Activated naive CD8-positive, alpha-beta T cell treated with anti-CD3 and anti-CD28 coated beads, Interleukin-2, amount 10 ng/mL, durations not matched to agents 7 days and 5 days (primary cell): ENCODE measurements around the gene TRIP11. TPM values are rescaled to one million over a fixed set of nuclear protein-coding genes. Genes with fewer than 3 reads are reported as not detected.

Experiments used
- ATAC-seq: fragments of 150-1000 bp; cut with Tn5 transposase; one replicate; pipeline ENCODE4 v1.10.0; 2021; ENCODE audit warnings: low read depth, moderate library complexity
- POLR2A ChIA-PET: fragments of 350-600 bp; sonication (Branson Sonifier 250); formaldehyde crosslinking; loops from one replicate; lab custom pipeline; 2021; ENCODE audit warnings: antibody characterized with exemption; lab: Charles Lee
- DNase-seq: peaks from one replicate; pipeline ENCODE4 v3.0.0; 2021
- H3K27ac Mint-ChIP-seq: one replicate; pipeline ENCODE4 v1.8.0; 2022; ENCODE audit warnings: mild to moderate bottlenecking, mixed read lengths
- H3K27me3 Mint-ChIP-seq: one replicate; pipeline ENCODE4 v1.8.0; 2022; ENCODE audit warnings: mild to moderate bottlenecking, moderate library complexity, mixed read lengths
- H3K36me3 Mint-ChIP-seq: one replicate; pipeline ENCODE4 v1.8.0; 2021; ENCODE audit warnings: mild to moderate bottlenecking, mixed read lengths
- H3K4me1 Mint-ChIP-seq: one replicate; pipeline ENCODE4 v1.8.0; 2021; ENCODE audit warnings: mixed read lengths
- H3K4me3 Mint-ChIP-seq: one replicate; pipeline ENCODE4 v1.8.0; 2022; ENCODE audit warnings: mild to moderate bottlenecking, moderate library complexity, mixed read lengths
- H3K9me3 Mint-ChIP-seq: one replicate; pipeline ENCODE4 v1.8.0; 2021; ENCODE audit warnings: mixed read lengths
- total RNA-seq, 2 experiments: library from RNA; stranded (reverse); gene quantifications; one replicate each; pipeline ENCODE4 v1.2.3, GENCODE V29; 2021

TRIP11 gene
- total RNA-seq, 2 experiments from 2014 or later = 47.9 to 49.7 TPM

DNA sequence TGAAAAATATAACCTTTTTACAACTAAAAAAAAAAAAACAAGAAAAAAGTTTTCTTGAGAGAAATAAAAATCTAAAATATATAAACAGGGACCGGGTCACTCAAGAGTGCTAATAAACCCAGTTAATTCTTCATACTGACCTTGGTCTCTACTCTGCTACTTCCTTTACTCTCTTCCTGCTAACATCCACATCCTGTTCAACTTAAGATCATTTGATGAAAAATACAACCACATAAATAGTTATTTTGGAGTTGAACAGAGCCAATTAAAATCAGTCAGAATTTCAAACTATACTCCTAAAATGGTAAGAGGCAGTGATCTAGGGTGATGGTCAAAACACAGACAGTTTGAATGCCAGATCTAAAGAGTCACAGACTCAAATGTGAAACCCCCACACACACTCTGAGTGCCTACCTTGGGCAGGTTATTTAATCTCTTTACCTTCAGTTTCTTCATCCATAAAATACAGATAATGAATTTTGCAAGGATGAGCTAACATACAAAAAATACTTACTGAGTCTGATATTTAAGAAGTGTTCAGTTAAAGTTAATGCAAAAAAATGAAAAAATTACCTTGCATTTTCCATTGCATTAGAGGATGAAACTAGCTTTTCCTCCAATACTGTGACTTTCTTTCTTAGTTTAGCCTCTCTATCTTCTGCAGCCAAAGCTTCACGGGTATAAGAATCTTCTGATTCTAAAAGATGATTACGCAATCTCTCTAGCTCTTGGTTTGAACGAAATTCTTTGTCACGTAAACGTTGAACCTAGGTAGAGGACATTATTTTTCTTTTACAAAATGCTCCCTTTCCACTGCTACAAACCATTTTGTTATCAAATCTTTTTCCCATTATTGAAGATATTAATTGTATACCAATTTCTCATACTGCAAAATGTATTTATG lies 40.9 kb downstream of the TRIP11 start:
- POLR2A ChIA-PET = interaction anchor here (1.5 kb wide), 1 partner anchor 41 kb away, joined by 3 read pairs; the partner anchor contains the start of gene TRIP11
- Mint-ChIP-seq H3K27ac (peak overlapping the region; percentile 85), H3K4me1 (peaks cover 30% of the 10 kb centered on the region), H3K9me3 (no peaks in the 10 kb centered on the region), H3K4me3 (peak overlapping the region; percentile 77), H3K27me3 (no peaks in the 10 kb centered on the region), H3K36me3 (peaks cover 26% of the 10 kb centered on the region)
- ATAC-seq (peak; percentile 76), DNase-seq (no peak)

DNA sequence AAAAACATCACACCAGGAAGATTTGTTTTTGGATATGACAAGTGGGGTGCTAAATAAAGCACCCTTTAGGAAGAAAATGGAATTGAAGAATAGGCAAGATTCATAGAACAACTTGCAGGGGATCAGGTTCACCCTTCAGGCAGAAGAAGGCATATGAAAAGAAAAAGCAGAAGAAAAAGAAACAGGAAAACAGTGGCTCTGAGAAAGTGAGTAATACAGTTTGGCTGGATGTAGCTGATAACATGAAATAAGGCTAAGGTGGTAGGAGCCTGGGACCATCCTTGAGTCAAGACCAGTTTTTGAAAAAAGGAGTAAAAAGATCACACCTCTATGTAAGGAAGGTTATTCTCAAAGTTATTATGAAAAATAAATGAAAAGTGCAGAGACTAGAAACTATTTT lies 42.4 kb downstream of the TRIP11 start:
- POLR2A ChIA-PET = interaction anchor here (1.2 to 1.7 kb wide), 2 partner anchors 29 to 42 kb away, joined by 4 to 13 read pairs; partner anchors contain the start of gene TRIP11
- peak overlapping the region; percentile 26 for H3K4me3 Mint-ChIP-seq

DNA sequence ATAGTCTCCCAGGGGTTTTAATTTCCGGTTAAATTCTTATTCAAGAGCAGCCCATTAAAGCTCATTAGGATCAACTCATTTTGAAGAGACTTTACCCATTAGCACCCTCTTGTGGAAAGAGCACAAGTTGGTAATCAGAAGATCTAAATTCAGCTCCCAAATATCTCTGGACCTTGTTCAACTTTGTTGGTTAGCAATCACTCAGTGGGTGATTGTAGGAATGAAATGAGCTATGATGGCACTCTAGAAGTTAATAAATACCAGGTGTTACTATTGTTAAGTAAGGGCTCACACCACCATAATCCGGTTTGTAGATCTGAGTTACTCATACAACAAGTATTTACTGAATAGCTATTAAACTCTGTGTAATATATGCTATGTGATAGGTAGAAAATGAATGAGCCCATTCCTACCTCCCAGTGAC lies 42.9 kb downstream of the TRIP11 start:
- no peak for DNase-seq
- H3K27me3 Mint-ChIP-seq = no peaks in the 10 kb centered on the region
- no peaks in the 10 kb centered on the region for H3K9me3 Mint-ChIP-seq
- H3K4me3 Mint-ChIP-seq = no peak overlapping the region
- POLR2A ChIA-PET = interaction anchor here (0.6 to 1.7 kb wide), 3 partner anchors 24 to 43 kb away, joined by 4 to 13 read pairs (median 6); partner anchors contain the start of gene TRIP11
- ATAC-seq = peak; percentile 32
- H3K36me3 Mint-ChIP-seq = peaks cover 23% of the 10 kb centered on the region
- H3K4me1 Mint-ChIP-seq = peaks cover 23% of the 10 kb centered on the region
- peak overlapping the region; percentile 70 for H3K27ac Mint-ChIP-seq

More for the DNA sequence above, 42.4 kb downstream of the TRIP11 start:
- H3K9me3 Mint-ChIP-seq = no peaks in the 10 kb centered on the region
- peaks cover 21% of the 10 kb centered on the region for H3K36me3 Mint-ChIP-seq
- peaks cover 23% of the 10 kb centered on the region for H3K4me1 Mint-ChIP-seq
- DNase-seq (no peak), ATAC-seq (no peak)
- peak overlapping the region; percentile 70 for H3K27ac Mint-ChIP-seq
- no peaks in the 10 kb centered on the region for H3K27me3 Mint-ChIP-seq

DNA sequence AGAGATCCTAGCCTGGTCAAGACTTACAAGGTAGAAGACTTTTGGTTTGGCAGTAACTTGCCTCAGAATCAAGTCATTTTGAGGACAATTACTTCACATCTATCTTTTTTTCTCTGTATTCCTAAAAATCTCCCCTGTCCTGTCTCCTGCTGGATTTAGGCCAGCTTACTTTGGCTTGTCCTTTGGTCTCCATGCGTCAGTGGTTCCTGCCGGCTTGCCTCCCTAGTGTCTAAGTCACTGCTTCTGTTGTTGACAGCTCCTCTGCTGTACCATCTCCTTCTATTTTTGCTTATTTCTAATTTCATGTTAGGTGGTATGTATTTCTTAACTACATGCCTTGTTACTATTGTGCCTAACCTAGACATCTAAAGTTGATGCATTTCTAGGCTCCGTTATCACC lies 52.7 kb downstream of the TRIP11 start:
- Mint-ChIP-seq H3K9me3 (no peaks in the 10 kb centered on the region), H3K4me1 (peaks cover 2% of the 10 kb centered on the region), H3K27ac (no peak overlapping the region), H3K4me3 (no peak overlapping the region), H3K27me3 (no peaks in the 10 kb centered on the region), H3K36me3 (peaks cover 59% of the 10 kb centered on the region)
- POLR2A ChIA-PET = no interaction called here
- ATAC-seq (no peak), DNase-seq (no peak)

DNA sequence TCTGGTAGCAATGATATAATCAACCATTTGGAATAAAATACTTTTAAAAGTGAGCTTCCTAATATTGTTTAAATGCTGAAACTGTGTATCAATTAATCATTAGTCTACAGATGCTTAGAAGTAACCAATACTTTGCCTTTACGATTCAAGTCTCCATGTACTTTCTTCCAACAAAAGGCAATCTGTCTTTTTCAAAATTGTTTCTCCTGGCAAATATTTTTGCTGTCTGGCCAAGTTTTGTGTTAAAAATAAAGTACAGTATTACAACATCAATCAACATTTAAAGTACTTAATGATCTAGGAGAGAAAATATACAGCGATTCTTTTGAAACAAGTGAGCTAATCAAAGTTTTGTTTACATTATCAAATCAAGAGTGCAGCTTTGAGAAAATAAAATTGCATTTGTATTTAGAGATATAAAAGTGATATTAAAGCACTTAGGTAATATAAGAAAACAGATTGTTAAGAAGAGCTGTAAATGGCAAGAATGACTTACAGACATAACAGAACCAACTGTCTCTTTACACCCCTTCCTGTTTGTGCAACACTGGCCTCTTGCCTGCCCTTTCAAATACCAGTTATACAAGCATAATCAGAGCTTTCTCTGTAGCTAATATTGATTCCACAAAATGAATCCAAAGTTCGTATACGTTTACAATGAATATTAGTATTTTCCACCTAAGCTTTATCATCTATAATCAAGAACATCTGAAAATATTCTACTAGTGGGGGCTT lies 54.2 kb downstream of the TRIP11 start:
- Mint-ChIP-seq H3K4me3 (no peak overlapping the region), H3K27ac (no peak overlapping the region), H3K36me3 (peaks cover 56% of the 10 kb centered on the region), H3K27me3 (no peaks in the 10 kb centered on the region), H3K9me3 (no peaks in the 10 kb centered on the region), H3K4me1 (peaks cover 2% of the 10 kb centered on the region)
- POLR2A ChIA-PET = no interaction called here
- ATAC-seq = no peak
- DNase-seq = no peak

DNA sequence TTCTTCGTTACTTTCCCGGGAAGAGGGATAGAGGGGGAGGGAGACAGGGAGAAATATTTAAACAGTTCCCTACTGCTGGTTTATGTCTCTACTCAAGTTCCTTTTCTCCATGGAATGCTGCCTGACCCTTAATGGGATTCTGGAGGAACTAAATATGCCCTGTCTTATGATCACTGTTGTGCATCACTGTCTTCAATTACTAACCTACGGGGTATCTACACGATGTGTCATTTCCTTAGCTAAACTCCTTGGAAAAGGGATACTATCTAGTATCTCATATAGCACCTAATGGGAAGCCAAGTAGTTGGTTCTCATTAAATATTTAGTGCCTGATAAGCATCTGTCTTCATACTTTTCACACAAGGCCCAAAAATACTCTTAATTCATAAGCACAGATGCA lies 54.9 kb downstream of the TRIP11 start:
- H3K27me3 Mint-ChIP-seq = no peaks in the 10 kb centered on the region
- no peak for DNase-seq
- no peak overlapping the region for H3K27ac Mint-ChIP-seq
- no peaks in the 10 kb centered on the region for H3K9me3 Mint-ChIP-seq
- peaks cover 2% of the 10 kb centered on the region for H3K4me1 Mint-ChIP-seq
- peaks cover 56% of the 10 kb centered on the region for H3K36me3 Mint-ChIP-seq
- H3K4me3 Mint-ChIP-seq = no peak overlapping the region
- ATAC-seq = no peak
- POLR2A ChIA-PET = no interaction called here

DNA sequence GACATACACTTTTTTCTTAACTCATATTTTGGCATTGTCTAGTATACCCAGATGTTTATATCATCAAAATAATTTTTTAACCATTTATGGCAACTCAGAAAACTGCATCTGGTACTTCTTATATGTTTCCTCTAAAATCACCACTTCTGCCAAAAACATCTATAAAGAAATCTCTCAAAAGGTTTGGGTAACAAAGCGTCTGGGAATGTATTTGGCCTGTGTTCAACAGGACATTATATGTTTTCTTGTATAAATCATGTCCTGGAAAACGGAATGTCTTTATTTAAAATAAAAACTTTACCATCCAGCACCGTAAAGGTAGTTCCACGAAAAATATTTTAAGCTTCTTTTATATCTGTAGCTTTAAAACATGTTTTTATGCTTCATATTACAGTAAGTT lies 56.3 kb downstream of the TRIP11 start:
- Mint-ChIP-seq H3K4me3 (no peak overlapping the region), H3K4me1 (peaks cover under 1% of the 10 kb centered on the region), H3K36me3 (peaks cover 49% of the 10 kb centered on the region)

DNA sequence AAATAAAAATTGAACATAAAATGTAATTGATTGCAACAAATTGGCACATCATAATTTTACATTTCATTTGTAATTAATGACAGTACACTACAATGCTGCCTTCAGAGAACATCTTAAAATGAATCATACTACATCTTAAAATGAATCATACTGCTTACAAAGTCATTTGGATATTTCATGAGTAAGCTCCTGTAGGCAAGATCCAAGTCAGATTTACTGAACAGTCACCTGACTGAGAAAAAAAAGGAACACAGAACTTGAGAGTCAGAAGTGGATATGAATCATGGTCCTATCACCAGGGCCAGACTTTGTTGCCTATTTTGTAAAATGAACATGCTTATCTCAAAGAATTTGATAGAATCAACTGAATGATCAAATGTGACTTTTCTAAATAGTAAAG lies 59.7 kb downstream of the TRIP11 start:
- POLR2A ChIA-PET = no interaction called here
- Mint-ChIP-seq H3K27me3 (no peaks in the 10 kb centered on the region), H3K27ac (no peak overlapping the region), H3K4me3 (no peak overlapping the region), H3K9me3 (no peaks in the 10 kb centered on the region), H3K4me1 (no peaks in the 10 kb centered on the region), H3K36me3 (peaks cover 35% of the 10 kb centered on the region)
- DNase-seq = no peak
- ATAC-seq = no peak

More for the DNA sequence above, 56.3 kb downstream of the TRIP11 start:
- no peaks in the 10 kb centered on the region for H3K9me3 Mint-ChIP-seq
- no peak for DNase-seq
- no peak for ATAC-seq
- no peak overlapping the region for H3K27ac Mint-ChIP-seq
- POLR2A ChIA-PET = no interaction called here
- no peaks in the 10 kb centered on the region for H3K27me3 Mint-ChIP-seq

DNA sequence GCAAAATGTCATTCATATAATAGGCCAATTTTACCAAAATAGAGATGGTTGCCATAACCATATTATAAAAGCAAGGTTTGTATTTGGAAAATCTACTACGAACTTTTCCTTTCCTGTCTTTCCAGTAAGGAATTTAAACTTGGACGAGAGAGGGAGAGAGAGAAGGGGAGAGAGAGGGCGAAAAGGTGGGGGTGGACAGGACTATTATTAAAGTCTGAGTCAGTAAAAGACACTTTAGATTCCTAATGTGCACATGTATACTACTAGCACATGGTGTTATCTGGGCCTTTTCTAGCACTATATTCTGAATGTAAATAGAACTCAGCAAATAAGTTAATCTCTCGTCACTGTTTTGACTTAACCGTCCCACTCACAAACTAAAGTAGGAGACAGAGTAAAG lies 62.0 kb downstream of the TRIP11 start:
- no peak overlapping the region for H3K4me3 Mint-ChIP-seq
- H3K27me3 Mint-ChIP-seq = no peaks in the 10 kb centered on the region
- H3K36me3 Mint-ChIP-seq = peaks cover 26% of the 10 kb centered on the region
- POLR2A ChIA-PET = no interaction called here
- H3K4me1 Mint-ChIP-seq = no peaks in the 10 kb centered on the region
- DNase-seq (no peak), ATAC-seq (no peak)
- no peaks in the 10 kb centered on the region for H3K9me3 Mint-ChIP-seq
- no peak overlapping the region for H3K27ac Mint-ChIP-seq

DNA sequence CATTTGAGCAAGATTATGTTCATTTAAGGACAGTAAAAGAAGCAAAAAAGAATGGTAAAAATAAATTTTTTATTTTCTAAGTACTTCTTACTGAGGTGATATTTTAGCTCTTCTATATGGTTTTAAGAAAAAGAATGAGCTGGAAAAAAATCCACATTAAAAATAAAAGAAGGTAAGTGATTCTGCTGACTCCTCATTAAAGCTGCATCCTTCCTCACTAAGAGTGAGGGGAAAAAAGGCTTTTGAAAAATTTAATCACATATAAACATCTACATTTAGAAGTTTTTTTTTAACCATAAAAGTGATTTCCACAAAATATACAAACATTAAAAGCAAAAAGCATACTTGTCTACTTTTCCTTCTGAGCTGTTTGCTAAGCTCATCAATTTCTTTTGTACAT lies 64.1 kb downstream of the TRIP11 start:
- no peaks in the 10 kb centered on the region for H3K27me3 Mint-ChIP-seq
- peaks cover 23% of the 10 kb centered on the region for H3K36me3 Mint-ChIP-seq
- POLR2A ChIA-PET = no interaction called here
- H3K4me1 Mint-ChIP-seq = no peaks in the 10 kb centered on the region
- H3K27ac Mint-ChIP-seq = no peak overlapping the region
- no peak for ATAC-seq
- no peak overlapping the region for H3K4me3 Mint-ChIP-seq
- H3K9me3 Mint-ChIP-seq = no peaks in the 10 kb centered on the region
- no peak for DNase-seq

DNA sequence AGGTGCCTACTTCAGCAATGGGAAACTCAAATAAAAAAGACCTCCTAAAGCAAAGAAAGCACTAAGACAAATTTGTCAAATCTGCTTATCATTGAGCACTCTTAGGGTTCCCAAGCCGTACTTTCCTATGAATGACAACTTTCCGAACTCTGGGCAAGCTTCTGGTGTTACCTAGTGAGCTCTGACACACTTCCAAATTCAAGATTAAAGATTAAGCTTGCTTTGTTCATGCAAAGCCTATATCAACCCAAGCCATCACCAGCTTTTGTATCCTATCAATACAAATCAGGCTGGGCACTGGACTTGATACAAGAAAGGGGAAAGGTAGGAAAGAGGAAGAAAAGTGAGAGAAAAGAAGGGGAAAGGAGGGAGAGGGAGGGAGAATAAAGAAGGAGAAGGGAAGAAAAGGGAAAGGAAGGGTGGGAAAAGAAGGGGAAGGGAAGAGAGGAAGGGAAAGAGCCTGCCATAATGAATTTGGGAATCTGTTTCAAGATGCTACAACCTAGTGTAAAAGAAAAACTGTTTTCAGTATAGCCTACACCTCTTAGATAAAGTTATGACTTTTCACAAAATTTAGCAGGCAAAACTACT lies 68.6 kb downstream of the TRIP11 start:
- Mint-ChIP-seq H3K4me1 (peaks cover 8% of the 10 kb centered on the region), H3K4me3 (no peak overlapping the region), H3K27ac (no peak overlapping the region), H3K27me3 (no peaks in the 10 kb centered on the region), H3K9me3 (no peaks in the 10 kb centered on the region), H3K36me3 (peaks cover 26% of the 10 kb centered on the region)
- no peak for ATAC-seq
- DNase-seq = no peak
- POLR2A ChIA-PET = interaction anchor here (0.7 kb wide), 1 partner anchor 115 kb away, joined by 6 read pairs; no protein-coding TSS in a partner anchor

DNA sequence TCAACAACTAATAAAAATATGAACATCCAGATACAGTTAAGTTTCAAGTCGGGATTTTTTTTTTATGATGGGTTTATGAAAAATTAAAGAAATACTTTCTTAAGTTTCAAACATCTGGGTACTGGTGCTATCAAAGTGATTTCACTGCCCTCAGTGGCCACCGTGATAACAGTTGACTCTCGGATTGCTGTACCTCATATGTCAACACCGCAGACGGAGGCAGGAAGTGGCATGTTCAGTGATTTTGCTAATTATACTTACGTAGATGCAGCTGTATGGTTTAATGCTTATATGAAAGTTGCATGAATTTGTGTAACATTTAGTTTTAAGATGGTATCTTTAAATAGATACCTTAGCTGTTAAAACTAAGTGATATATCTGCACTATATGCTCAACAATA lies 71.6 kb downstream of the TRIP11 start:
- H3K9me3 Mint-ChIP-seq = no peaks in the 10 kb centered on the region
- H3K4me3 Mint-ChIP-seq = peak overlapping the region; percentile 14
- POLR2A ChIA-PET = interaction anchor here (1.2 kb wide), 1 partner anchor 29 kb away, joined by 4 read pairs; no protein-coding TSS in a partner anchor
- peak overlapping the region; percentile 76 for H3K27ac Mint-ChIP-seq
- no peak for DNase-seq
- peaks cover 8% of the 10 kb centered on the region for H3K4me1 Mint-ChIP-seq
- H3K27me3 Mint-ChIP-seq = no peaks in the 10 kb centered on the region
- peaks cover 18% of the 10 kb centered on the region for H3K36me3 Mint-ChIP-seq
- peak; percentile 97 for ATAC-seq

DNA sequence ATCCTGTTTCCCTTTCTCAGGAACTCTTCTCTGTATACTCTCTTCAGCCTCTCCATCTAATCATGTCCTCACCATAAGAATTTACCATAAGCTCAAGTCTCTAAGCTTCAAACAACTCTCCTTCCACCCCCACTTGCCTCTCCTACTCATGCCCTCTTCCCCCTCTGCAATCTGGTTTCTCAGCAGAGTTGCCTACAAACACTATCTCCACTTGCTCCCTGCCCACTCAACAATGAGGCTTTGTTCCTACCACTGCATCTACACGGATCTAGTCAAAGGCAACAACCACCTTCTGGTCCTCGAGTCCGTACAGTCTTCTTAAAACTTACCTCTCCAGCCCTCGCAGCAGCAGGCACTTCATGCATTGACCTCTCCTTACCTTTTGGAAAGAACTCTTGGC lies 75.1 kb downstream of the TRIP11 start:
- DNase-seq (no peak), ATAC-seq (no peak)
- Mint-ChIP-seq H3K4me3 (no peak overlapping the region), H3K9me3 (no peaks in the 10 kb centered on the region), H3K27ac (no peak overlapping the region), H3K36me3 (peaks cover 12% of the 10 kb centered on the region), H3K27me3 (no peaks in the 10 kb centered on the region), H3K4me1 (peaks cover 8% of the 10 kb centered on the region)
- POLR2A ChIA-PET = no interaction called here
